GM12873 (cell line): ENCODE measurements around the gene ALOX12B.

ENCODE experiments used
- TF ChIP-seq, protein P1 (sequence below): IDR thresholded peaks from 2 replicates; pipeline ENCODE4 v1.5.1; 2012; ENCODE audit warnings: low read depth, mild to moderate bottlenecking, moderate library complexity, low read length, control low read depth; ENCODE audit not compliant: insufficient read depth; ENCODE audit errors: missing control alignments

ALOX12B gene

DNA sequence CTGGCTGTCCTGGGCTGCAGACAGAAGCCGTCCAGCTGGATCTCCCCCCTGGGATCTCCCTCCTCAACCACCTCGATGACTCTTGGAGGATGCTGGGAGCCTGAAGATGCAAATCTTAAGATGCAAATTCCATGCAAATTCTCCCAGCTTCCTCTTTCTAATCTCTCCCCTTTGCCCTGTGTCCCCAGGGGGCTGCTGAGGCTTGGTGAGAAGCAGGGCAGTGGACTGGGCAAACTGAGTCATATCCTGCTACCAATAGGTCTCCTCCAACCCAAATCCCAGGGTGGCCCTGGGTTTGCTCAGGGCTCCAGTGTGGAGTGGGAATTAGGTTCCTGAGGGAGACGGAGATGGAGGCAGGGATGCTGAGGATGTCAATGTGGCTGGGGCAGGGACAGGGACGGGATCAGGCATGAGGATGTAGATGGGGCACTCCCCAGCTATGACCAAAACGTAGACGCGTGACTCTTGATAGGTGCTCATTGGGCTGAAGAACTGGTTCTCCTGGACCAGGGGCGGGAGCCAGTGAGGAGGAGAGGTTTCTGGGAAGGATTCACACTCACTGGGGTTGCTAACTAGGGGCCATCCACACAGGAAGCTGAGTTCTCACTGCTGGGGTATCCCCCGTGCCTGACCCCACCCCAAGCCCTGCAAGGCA is 3.6 kb upstream of the ALOX12B start:
- TF ChIP-seq, protein P1, sequence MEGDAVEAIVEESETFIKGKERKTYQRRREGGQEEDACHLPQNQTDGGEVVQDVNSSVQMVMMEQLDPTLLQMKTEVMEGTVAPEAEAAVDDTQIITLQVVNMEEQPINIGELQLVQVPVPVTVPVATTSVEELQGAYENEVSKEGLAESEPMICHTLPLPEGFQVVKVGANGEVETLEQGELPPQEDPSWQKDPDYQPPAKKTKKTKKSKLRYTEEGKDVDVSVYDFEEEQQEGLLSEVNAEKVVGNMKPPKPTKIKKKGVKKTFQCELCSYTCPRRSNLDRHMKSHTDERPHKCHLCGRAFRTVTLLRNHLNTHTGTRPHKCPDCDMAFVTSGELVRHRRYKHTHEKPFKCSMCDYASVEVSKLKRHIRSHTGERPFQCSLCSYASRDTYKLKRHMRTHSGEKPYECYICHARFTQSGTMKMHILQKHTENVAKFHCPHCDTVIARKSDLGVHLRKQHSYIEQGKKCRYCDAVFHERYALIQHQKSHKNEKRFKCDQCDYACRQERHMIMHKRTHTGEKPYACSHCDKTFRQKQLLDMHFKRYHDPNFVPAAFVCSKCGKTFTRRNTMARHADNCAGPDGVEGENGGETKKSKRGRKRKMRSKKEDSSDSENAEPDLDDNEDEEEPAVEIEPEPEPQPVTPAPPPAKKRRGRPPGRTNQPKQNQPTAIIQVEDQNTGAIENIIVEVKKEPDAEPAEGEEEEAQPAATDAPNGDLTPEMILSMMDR: no peak

DNA sequence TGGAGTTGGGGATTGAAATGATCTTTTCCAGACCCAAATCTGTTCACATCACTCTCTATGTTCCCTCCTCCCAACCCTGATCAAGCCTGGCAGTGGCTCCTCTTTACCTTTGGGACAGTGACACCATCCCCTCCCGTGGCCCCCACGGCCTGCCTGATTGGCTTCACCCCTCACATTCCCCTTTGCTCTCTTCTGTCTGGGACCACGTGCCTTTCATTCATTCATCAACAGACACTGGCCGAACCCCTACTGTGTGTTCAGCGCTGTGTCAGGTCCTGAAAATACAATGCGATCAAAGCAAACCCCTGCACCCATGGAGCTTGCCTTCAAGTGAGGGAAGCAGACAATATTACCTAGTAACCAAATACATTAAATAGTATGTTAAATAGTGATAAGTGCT is 2.2 kb upstream of the ALOX12B start:
- TF ChIP-seq, protein P1: no peak

DNA sequence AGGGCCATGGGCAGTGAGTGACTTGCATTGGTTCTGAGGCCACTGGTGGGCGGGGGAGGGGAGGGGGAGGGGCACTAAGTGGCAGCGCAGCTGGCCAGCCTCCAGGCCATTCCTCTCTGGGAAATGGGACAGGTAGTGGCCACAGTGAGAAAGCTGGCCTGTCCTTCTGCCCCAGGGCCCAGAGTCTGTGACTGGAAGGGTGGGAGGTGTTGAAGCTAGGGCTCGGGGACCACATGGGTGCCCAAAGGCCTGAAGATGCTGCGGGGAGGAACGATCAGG is 375 bp upstream of the ALOX12B start:
- TF ChIP-seq, protein P1: no peak

DNA sequence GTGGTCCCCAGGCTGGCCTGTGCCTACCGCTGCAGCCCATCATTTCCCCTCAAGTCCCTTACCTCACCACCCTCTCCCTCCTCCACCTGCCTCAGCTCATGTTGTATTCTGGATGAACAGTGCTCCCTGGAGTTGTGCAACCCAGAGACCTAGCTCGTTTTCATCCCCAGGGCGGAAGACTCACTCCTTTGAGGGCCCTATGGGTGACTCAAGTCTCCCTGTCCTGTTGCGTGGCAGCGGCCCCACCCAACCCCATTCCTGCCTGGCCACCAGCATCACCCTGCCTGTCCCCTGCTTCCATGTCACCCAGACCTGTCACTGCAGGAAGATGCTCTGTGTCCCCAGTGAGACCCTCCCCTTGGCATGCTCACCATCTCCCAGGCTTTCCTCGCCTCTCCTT is 3.3 kb downstream of the ALOX12B start:
- TF ChIP-seq, protein P1: no peak

DNA sequence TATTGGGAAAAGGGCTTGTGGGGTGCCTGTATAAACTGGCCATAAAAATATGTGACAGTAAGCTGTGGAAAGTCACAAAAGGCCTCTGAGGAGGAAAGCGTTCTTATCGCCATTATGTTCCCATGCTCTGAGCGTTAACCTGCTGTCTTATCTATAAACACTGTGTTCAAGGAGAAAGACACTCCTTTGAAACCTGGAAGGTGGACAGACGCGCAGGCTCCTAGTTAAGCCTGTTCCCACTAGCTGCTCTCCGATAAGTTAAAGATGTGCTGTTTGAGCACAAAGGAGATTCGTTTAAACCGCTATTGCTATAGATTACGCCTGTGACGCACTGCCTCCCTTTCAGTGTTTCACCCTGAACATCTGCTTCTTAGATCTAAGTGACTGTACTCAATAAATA is 5.2 kb downstream of the ALOX12B start:
- TF ChIP-seq, protein P1: no peak

DNA sequence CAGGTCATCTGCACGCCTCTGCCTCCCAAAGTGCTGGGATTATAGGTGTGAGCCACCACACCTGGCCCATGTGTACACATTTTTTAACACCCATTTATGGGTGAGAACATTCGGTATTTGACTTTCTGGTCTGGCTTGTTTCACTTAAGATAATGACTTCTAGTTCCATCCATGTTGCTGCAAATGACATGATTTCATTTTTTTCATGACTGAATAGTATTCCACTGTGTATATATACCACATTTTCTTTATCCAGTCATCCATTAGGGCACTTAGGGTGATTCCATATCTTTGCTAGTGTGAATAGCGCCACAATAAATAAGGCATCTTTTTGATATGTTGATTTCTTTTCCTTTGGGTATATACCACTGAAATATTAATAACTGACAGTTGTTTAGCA is 5.6 kb downstream of the ALOX12B start:
- TF ChIP-seq, protein P1: no peak

DNA sequence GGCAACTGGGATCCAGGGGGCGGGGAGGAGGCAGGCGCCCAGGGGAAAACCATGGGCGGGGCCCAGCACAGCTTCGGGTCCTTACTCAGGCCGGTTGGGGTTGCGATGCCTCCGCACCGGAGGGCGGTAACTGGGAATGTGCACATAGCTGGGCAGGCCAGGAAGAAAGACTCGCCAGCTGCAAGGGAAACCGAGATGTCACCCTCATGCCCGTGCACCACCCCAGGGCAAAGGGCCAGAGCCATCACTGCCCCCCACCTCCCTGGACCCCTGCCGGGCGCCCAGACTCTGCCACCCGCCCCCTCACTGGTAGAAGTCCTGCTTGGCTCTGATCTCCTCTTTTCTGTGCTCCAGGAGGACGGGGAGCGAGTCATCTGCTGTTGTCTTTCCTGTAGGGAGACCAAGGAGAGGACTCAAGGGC is 6.7 kb downstream of the ALOX12B start:
- TF ChIP-seq, protein P1: no peak

DNA sequence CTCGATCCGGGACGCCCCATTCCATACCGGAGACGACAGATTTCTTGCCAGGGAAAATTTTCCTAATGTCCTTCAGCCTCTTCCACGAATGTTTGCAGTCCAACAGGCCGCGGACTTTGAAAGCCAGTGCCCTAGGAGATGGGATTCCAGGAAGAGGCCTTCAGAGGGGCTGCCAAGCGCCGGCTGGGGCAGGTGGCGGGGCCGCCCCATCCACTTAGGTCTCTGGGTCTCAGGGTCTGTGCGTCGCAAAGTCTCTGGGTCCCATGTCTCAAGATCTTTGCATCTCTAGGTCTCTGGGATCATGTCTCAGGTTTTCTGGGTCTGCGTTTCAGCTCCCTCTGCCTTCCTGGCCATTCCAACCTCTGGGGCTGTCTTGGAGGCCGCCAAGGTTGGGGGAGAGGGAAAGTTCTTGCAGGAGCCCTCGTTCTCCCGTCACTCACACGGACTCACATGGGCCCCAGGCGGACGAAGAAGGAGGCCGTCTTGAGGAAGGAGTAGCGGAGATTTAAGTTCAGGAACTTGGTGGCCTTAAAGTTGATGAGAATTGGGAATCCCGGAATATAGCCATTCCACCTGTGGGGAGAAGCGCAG is 7.2 kb downstream of the ALOX12B start:
- TF ChIP-seq, protein P1: no peak
